GM19438 (cell line): ENCODE data around the gene ADAM30.

Source experiments
- ATAC-seq: cut with Tn5 transposase; IDR thresholded peaks from one replicate; pipeline ENCODE4 v1.9.1; 2021; ENCODE audit warnings: low read depth; ENCODE audit not compliant: unreplicated experiment

The ADAM30 gene

DNA sequence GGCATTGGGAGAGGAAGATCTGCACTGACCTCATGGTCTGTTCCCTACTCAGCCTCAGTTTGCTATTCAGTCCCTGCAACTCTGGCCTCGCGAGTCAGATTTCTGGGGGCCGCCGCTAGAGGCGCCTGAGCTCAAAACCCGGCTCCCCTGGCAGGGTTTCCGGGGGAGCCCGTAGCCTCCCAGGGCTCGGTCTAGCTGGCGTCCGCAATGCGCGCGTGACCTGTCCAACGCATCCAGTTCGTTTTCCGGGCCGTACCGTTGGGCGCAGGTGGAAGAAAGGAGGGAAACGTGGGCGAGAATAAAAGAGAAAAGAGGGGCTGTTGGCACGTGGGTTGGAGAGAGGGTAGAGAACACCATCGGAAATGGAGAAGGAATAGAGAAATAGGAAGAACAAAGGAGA is at the start of gene ADAM30:
TSS of gene ADAM30 (minus strand) at position 213 of the 400 bp plus-strand sequence. CDS start at position 34, 179 bp downstream.
- no peak for ATAC-seq

DNA sequence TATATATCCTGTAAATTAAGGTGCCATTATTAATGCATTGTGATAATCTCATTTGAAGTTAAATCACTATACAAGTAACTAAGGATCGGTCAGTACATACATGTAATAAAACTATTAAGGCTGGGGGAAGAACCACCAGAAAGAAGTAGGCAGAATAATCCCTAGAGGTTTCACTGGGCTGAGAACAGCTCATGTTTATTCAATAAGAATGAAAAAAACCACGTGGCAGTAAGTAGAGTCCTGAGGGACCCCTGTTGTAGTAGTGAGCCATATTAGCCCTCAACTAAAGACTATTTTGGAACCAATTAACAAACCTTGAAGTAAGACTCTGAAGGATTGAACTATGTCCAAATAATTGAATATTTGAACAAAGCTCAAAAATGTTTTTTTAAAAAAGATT is 46.9 kb upstream of the ADAM30 start:
- ATAC-seq, result no peak

DNA sequence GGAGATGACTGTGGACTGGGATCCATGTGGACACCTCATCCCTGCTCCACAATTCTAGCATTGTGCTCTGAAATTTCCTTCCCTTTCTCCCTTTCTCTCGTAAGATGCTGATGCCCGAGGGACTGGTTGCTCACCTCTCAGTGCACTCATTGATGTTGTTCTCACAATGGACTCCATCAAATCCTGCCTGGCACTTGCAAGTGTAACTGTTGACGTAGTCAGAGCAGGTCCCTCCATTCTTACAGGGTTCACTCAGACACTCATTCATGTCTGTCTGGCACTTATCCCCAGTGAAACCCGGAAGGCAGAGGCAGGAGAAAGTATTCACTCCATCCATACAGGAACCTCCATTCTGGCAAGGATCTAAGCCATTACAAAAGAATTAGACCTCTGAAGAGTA is 45.1 kb upstream of the ADAM30 start:
- no peak for ATAC-seq

DNA sequence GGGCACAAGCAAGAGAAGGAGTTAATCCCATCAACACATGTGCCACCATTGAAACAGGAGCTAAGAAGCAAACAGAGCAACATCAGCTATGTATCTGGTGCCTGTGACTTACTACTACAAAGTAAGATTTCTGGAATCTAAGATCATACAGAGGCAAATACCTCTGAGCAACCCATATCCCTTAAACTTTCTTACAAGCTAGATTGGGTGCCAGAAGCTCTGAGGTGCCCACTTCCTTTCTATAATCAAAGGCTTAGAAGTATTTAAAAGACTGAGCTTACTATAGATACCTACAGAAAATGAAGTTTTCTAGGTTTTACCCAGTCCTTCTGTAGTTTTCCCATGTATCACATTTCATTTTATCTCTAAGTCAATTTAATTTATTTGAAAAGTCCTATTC is 44.4 kb upstream of the ADAM30 start:
- ATAC-seq, result no peak

DNA sequence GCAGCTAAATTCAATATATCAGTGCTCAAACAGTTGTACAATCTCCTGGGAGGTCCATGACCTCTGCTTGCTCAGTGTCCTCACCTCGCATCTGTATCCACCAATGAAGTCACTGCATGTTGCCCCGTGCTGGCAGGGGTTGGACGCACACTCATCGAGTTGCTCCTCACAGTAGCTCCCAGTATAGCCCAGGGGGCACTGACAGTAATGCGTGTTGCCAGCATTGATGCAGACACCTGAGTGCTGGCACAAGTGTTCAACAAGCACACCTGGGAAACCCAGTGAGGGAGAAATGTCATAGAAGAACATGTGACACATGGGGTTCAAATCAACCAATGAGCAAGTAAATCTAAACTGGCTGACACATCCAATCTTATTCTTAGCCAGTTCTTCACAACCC is 40.9 kb upstream of the ADAM30 start:
- no peak for ATAC-seq

DNA sequence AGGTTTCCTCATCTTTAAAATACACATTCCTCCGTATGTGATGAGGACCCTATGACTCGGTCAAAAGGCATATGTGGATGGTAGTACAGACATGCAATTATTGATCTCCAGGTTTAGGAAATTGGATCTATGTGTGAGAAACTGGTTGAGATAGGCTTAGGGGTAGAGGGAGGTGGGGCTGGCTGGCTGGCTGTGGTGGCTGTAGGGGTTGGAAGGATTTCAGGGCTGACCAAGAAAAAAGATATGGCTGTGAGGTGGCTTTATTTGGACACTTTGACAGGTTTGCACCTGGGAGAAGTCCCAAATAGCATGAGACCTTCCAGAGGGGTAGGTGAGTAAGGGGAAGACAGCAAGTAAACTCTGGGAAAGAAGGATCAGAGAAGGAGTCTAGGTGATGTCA is 39.6 kb upstream of the ADAM30 start:
- no peak for ATAC-seq

DNA sequence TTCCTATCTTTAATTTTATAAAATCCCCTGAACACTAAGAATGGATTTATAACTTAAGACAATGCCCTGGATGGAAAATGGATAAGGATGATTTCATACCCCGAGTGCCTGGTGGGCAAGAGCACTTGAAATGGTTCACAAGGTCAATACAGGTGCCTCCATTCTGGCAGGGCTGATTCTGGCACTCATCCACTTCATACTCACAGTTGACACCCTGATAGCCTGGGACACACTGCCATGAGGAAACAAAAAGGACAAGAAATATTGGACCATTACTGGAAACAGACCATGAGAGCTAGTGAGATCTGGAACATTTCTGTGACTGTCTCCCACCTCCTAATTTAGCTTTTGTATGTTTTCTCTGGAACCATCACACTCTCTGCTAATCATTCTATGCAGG is 39.1 kb upstream of the ADAM30 start:
- ATAC-seq, result no peak

DNA sequence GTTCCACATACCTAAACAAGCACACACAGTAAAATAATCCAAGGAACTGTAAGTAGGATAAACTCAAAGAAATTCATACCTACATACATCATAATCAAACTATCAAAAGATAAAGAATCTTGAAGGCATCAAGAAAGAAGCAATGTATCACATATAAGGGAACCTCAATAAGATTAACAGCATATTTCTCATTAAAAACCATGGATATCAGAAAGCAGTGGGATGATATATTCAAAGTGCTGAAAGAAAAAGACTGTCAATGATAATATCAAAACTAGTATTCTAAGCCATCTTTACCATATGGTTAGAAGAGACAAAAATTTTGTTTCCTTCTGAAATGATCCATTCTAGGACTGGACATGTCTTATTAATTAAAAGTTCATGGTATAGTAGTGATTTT is 37.1 kb upstream of the ADAM30 start:
- ATAC-seq, result no peak

DNA sequence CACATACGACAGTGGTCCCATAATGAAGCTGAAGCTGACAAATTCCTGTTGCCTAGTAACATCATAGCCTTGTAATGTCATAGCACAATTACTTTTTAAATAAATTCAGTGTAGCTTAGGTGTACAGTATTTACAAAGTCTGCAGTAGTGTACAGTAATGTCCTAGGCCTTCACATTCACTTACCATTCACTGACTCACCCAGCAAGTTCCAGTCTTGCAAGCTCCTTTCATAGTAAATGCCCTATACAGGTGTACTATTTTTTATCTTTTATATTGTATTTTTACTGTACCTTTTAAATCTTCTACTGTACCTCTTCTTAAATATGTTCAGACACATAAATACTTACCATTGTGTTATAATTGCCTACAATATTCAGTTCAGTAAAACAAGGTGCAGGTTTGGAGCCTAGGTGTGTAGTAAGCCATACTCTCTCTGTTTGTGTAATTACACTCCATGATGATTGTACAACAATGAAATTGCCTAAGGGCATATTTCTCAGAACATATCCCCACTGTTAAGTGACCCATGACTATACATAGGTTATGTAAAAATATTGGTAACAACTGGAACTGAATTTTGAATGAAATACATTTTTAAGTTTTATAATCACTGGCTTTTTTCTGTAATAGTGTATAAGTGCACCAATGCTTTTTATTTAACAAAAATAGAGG is 33.5 kb upstream of the ADAM30 start:
- no peak for ATAC-seq

DNA sequence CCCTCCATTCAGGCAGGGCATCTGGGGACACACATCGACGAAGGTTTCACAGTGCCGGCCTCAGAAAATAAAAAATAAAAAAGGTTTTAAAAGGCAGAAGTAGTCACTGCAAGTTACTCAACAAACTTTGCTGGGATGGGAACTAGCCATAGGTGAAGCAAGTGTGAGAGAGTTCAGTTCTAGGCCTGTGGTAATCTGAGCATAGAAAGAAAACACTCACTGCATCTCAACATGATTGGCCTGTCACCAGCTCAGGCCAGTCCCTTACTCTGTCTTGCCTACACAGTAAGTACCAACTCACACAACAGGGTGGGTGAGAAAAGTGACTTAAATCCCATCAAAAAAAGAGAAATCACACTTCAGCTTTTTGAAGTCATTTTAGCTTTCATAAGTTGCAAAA is 30.2 kb upstream of the ADAM30 start:
- no peak for ATAC-seq

DNA sequence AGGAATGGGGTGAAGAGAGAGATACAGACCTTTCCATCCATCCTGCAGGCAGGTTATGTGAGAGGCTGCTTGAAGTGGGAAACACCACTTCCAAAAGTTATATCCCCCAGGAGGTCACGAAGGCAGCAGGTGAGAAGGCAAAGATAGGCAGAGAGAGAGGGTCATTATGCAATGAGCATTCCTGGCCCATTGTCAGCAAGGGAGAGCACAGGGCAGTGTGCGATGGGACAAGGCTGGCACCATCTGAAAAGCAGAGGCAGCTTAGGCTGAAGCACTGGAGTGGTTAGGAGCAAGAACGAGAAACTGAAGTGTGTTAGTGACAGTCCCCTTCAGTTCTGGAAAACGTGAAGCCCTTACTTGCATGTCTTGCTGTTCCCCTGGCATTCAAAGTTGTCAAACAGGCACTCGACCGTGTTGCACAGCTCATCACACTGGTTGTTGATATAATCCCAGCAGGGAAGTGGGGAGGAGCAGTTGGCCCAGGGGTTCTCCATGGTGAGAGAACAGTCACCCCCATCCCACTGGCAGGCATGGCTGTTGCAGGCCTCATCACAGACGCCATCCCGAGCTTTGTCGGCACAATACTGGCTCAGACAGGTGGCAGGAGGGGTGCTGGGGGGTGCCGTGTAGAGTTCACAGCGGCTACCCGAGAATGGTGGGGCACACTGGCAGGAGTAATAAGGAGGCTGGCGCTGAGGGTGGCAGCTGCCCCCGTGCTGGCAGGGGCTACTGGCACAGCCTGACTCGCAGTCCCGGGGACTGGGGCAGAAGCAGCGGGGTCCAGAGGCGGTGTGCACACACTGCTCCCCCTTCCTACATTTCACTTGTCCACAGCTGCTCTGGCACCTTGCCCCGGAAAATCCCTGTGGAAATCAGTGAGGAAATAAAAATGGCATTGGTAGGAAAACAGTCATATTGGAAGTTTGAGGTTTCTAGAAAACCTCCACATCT is 28.9 kb upstream of the ADAM30 start:
- ATAC-seq, result no peak

DNA sequence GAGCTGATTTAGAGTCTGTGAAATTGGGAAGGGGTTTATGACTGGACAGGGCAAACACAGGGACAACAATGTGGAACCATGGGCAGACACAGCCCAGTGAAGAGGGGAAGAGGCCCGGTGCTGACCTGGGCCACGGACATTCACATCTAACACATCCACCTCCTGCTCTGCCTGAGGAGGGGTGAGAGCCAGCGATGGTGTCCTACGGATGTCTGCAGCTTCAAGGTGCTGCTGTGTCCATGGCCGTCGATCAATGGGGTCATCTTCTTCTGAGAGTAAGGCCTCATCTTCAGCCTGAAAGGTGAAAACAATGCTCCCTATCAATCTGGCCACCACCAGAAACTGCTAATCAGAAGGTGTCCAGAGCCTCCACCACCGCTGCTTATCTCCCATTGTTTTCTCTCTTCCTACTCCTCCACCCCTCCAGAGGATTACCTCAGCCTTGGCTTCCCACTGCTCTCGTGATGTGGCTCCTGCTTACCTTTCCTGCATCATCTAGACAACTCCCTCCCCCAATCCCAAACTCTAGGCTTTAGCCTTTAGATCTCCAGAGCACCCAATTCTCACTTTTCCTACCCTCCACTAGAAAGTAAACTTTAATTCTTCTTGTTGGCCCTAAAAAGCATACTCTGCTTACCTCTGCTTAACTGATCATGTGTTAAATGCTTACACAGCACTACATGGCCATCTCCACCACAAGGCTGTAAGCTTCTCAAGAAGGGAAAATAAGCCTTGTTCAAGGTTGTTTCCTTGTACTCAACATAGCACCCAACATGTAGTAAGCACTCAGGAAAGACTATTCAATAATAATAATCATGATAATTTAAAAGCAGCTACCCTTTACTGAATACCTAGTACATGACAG is 24.0 kb upstream of the ADAM30 start:
- ATAC-seq, result no peak

DNA sequence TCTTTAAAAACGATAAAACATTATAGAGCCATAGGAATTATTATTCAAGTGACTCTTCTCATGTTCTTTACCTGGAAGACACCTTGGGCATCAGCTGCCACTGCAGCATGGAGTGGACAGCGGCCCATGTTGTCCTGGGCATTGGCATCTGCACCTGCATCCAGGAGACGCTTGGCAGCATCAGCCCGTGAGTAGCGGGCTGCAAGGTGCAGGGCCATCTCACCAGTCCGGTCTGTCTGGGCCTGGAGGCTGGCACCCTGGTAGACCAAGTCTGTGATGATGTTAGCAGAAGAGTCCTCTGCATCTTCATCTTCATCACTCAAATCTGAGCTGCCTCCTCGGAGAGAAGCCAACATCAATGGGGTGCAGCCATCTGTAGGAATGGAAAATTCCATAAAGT is 22.9 kb upstream of the ADAM30 start:
- ATAC-seq, result no peak

DNA sequence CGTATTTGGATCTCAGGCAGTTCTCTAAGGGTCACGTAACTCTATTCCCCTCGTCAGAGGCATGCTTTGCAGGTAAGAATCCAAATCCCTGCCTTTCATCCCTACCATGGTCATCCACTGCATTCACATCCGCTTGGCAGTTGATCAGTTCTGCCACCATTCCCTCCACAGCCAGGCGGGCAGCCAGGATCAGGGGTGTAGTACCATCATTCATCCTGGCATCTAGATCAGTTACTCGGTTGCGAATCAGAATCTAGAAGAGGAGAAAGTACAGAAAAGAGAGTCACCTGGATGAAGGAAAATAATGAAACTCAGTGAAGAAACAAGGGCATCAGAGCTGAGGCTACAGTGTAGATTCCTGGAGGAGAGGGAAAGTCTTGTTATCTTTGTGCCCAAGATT is 22.0 kb upstream of the ADAM30 start:
- no peak for ATAC-seq

DNA sequence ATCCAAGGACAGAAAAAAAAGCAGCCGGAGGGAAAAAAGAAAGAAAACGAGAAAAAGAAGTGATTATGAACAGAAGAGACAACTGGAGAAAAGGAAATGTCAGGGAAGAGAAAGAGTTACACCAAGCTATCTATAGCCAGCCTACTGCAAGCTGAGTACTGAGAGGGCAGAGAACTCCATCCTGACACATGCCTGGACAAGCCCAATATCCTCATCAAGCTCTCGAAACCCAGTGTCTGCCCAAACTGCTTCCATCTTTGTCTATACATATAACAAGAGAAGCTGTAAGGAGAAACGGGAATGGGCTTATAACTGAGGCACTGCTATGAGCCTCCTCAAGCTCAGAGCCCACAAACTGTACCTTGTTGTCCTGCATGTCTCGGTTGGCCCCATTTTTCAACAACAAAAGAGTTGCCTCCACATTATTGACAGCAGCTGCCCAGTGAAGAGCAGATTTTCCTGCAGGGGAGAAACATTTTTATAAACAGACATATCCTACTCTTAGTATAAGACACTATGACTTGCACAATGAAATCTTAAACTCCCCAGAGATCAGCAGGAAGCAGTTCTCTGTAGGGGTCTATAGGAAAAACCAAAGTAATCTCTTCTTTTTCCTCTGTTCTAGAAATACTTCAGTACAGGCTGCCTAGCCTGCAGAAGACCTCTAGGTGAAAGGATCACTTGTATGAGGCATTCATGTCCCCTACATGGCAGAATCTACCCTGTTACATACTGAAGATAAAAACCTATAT is 21.2 kb upstream of the ADAM30 start:
- no peak for ATAC-seq

DNA sequence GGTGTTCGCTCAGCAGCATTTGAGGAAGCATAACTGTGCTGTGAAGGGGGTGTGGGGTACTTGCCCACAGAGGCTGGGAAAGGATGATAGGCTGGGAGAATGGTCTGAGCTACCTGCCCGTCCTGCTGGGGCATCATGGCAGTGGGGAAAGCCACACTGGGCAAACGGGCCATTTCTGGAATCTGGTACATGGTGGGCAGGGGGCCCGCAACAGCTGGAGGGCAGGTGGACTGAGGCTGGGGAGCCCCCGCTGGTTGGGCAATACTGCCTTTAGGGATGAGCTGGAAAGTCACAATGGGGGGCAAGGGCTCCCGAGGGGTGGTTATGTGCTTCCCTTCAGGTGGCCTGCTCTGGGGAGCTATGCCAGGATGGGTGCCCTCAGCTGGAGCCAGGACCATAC is 19.2 kb upstream of the ADAM30 start:
- no peak for ATAC-seq

DNA sequence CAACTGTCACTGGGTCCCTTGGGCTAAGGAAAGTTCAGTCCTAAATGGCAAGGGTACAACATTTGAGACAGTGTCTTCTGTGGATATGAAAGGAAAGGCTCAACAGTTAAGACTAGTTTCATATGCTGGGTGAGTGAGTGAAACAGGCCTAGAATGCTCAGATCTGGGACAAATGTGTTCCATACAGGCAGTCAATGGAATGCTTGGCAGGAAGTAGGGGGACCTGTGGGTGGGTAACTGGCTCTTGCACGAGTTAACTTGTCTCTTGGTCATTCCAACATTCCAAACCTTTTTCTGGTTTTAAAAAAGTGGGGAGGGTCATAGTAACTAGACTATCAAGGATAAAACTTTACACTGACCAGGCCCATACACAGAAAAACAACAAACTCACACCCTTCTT is 17.8 kb upstream of the ADAM30 start:
- ATAC-seq, result no peak

DNA sequence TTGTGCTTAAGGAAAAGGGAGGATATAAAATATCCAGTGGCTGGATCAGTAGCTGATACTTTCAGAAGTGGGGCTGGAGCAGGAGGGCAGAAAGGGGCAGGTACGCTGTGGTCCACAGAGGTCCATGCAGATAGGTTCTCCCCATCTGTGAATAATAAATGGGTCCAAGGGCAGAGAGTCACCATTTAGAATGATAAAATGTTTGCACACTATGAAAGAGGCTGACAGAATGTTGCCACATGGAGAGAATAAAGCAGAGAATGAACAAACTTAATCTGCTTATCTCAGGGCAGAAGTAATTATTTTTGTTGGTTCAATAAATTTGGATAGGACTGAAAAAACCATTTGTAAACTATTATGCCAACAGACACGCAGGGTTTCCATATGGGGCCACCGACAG is 16.6 kb upstream of the ADAM30 start:
- no peak for ATAC-seq

DNA sequence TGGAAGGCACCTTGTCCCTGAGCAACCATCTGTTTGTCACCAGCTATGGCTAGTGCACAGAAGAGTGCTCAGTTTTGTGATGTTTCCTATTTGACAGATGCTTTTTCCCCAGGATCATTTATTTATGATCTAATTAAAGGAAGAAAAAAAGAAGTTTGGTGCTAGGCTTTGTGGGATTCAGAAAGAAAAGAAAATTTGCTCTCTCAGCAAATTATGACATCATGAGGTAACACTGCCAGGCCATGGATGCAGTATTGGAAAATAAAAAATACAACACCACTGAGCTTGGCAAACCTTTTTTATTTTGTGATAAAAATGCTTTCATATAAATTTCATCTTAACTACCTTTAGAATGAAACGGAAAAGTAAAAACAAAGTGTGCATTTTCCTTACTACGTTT is 15.5 kb upstream of the ADAM30 start:
- ATAC-seq, result no peak

DNA sequence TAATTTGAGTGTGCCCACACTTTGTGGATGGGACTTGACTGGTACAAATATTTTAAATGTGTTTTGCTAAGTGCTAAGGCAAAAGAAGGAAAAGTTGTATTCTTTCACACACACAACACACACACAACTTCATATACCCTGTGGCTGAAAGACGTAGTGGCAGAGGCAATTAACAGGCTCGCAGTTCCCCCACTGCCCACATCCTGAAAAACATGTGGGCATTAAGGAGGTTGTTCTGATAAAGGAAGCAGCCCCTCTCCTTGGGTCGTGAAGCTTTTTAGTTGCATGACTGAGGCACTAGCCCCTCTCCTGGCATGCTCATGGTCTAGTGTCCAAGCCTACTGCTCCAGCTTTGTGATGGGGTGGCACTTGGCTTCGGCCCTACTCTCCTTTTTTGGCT is 14.3 kb upstream of the ADAM30 start:
- no peak for ATAC-seq
